Liver (tissue), 9 donors: ENCODE data around the gene ZNF626. TPM values are rescaled to one million over a fixed set of nuclear protein-coding genes. Genes with fewer than 3 reads are reported as not detected.

Experiments used
- DNase-seq: peaks from one replicate; pipeline ENCODE4 v3.0.0-alpha.2; 2017; ENCODE audit warnings: low spot score
- H3K27ac ChIP-seq, 2 donors: one replicate each; pipeline ENCODE4 v1.7.0; 2013; ENCODE audit warnings: inconsistent platforms in 2 of 2, low read length in 2 of 2, control low read depth in 1 of 2, low read depth in 1 of 2, mild to moderate bottlenecking in 1 of 2
- H3K27me3 ChIP-seq, 4 donors: one replicate each; pipeline versions ENCODE4 v1.6.1 to v1.7.0; 2013; ENCODE audit warnings: low read length in 3 of 4, inconsistent platforms in 1 of 4, mild to moderate bottlenecking in 1 of 4, moderate library complexity in 1 of 4; ENCODE audit not compliant: control insufficient read depth in 4 of 4, insufficient read depth in 4 of 4
- H3K36me3 ChIP-seq, 4 donors: one replicate each; pipeline versions ENCODE4 v1.6.1 to v1.7.0; 2013; ENCODE audit warnings: low read length in 3 of 4, mild to moderate bottlenecking in 3 of 4, low read depth in 1 of 4, moderate library complexity in 1 of 4; ENCODE audit not compliant: control insufficient read depth in 4 of 4, insufficient read depth in 3 of 4
- H3K4me1 ChIP-seq, 4 donors: one replicate each; pipeline versions ENCODE4 v1.6.1 to v1.7.0; 2013; ENCODE audit warnings: low read length in 3 of 4, mild to moderate bottlenecking in 3 of 4, moderate library complexity in 1 of 4; ENCODE audit not compliant: control insufficient read depth in 4 of 4, insufficient read depth in 4 of 4
- H3K4me3 ChIP-seq, 3 donors: one replicate each; pipeline versions ENCODE4 v1.6.1 to v1.7.0; 2013; ENCODE audit warnings: low read length in 3 of 3, control low read depth in 1 of 3, low read depth in 1 of 3, mild to moderate bottlenecking in 1 of 3
- H3K9ac ChIP-seq, 2 donors: one replicate each; pipeline ENCODE4 v1.7.0; 2013; ENCODE audit warnings: low read length in 2 of 2, mild to moderate bottlenecking in 2 of 2, moderate library complexity in 2 of 2, control low read depth in 1 of 2, low read depth in 1 of 2
- H3K9me3 ChIP-seq, 4 donors: one replicate each; pipeline versions ENCODE4 v1.6.1 to v1.7.0; 2013; ENCODE audit warnings: low read length in 3 of 4; ENCODE audit not compliant: control insufficient read depth in 4 of 4
- EGR1 ChIP-seq, 2 donors: IDR thresholded peaks; 2 replicates each; pipeline ENCODE4 v1.6.1; 2016 to 2018; ENCODE audit warnings: antibody characterized with exemption in 2 of 2, low read depth in 2 of 2
- FOXA1 ChIP-seq: IDR thresholded peaks from 2 replicates; pipeline ENCODE4 v1.6.1; 2016; ENCODE audit warnings: antibody characterized with exemption
- FOXA2 ChIP-seq: IDR thresholded peaks from 2 replicates; pipeline ENCODE4 v1.6.1; 2016; ENCODE audit warnings: antibody characterized with exemption
- GABPA ChIP-seq, 2 donors: IDR thresholded peaks in 1 of 2; conservative IDR thresholded peaks in 1 of 2; 2 replicates each; pipeline ENCODE4 v1.6.1; 2016; ENCODE audit warnings: antibody characterized with exemption in 2 of 2, mild to moderate bottlenecking in 1 of 2, moderate library complexity in 1 of 2
- HNF4A ChIP-seq, 2 donors: conservative IDR thresholded peaks; 2 replicates each; pipeline ENCODE4 v1.6.1; 2016; ENCODE audit warnings: antibody characterized with exemption in 2 of 2, mild to moderate bottlenecking in 2 of 2
- HNF4G ChIP-seq: IDR thresholded peaks from 2 replicates; pipeline ENCODE4 v1.6.1; 2016; ENCODE audit warnings: antibody characterized with exemption
- JUND ChIP-seq, 2 donors: IDR thresholded peaks; 2 replicates each; pipeline ENCODE4 v1.6.1; 2016; ENCODE audit warnings: antibody characterized with exemption in 2 of 2
- NR2F2 ChIP-seq: IDR thresholded peaks from 2 replicates; pipeline ENCODE4 v1.6.1; 2016; ENCODE audit warnings: antibody characterized with exemption
- RAD21 ChIP-seq, 2 donors: IDR thresholded peaks; 2 replicates each; pipeline ENCODE4 v1.6.1; 2016; ENCODE audit warnings: antibody characterized with exemption in 2 of 2, mild to moderate bottlenecking in 2 of 2
- RXRA ChIP-seq, 2 donors: IDR thresholded peaks; 2 replicates each; pipeline ENCODE4 v1.6.1; 2017 to 2018; ENCODE audit warnings: antibody characterized with exemption in 2 of 2, mild to moderate bottlenecking in 1 of 2
- SP1 ChIP-seq: IDR thresholded peaks from 2 replicates; pipeline ENCODE4 v1.6.1; 2018; ENCODE audit warnings: antibody characterized with exemption, mild to moderate bottlenecking
- TAF1 ChIP-seq: conservative IDR thresholded peaks from 2 replicates; pipeline ENCODE4 v1.6.1; 2016; ENCODE audit warnings: antibody characterized with exemption, mild to moderate bottlenecking
- YY1 ChIP-seq: IDR thresholded peaks from 2 replicates; pipeline ENCODE4 v1.6.1; 2016; ENCODE audit warnings: antibody characterized with exemption, mild to moderate bottlenecking
- WGBS: extraction: QIAGEN DNeasy Blood & Tissue Kit; methylation state at CpG from one replicate; pipeline ENCODE4 v1.1.7; 2013; 5-methylcytosine and 5-hydroxymethylcytosine counted together
- polyA plus RNA-seq, 2 donors: library from polyadenylated mRNA; stranded (reverse) in 1 of 2; unstranded in 1 of 2; fragments of 200-250 nt in 1 of 2; fragments of >200 nt in 1 of 2; fragmentation: Nextera tagmentation in 1 of 2; extraction: Ambion mirVana in 1 of 2; gene quantifications; one replicate each; pipeline versions ENCODE4 v1.2.1 to v1.2.3, GENCODE V29; 2013 to 2015
- total RNA-seq, 2 donors: library from RNA; depleted of rRNA; stranded (reverse); fragments of >200 nt; gene quantifications; one replicate each; pipeline ENCODE4 v1.2.3, GENCODE V29; 2014
- TF ChIP-seq, protein P1 (sequence below): IDR thresholded peaks from 2 replicates; pipeline ENCODE4 v1.6.1; 2016; ENCODE audit warnings: antibody characterized with exemption
- TF ChIP-seq, protein P2 (sequence below): IDR thresholded peaks from 2 replicates; pipeline ENCODE4 v1.6.1; 2016; ENCODE audit warnings: antibody characterized with exemption
- TF ChIP-seq, protein P3 (sequence below): IDR thresholded peaks from 2 replicates; pipeline ENCODE4 v1.6.1; 2016; ENCODE audit warnings: antibody characterized with exemption
- TF ChIP-seq, protein P4 (sequence below): IDR thresholded peaks from 2 replicates; pipeline ENCODE4 v1.6.1; 2016; ENCODE audit warnings: antibody characterized with exemption, mild to moderate bottlenecking
- donor health status: healthy.
- donor health status: healthy.
- donor health status: healthy.
- donor health status: healthy.
- donor health status: healthy.

Gene ZNF626
- total RNA-seq (1 to 10 TPM; 3.0 to 4.2 TPM), polyA plus RNA-seq (1 to 10 TPM; 1.6 to 2.8 TPM)

DNA sequence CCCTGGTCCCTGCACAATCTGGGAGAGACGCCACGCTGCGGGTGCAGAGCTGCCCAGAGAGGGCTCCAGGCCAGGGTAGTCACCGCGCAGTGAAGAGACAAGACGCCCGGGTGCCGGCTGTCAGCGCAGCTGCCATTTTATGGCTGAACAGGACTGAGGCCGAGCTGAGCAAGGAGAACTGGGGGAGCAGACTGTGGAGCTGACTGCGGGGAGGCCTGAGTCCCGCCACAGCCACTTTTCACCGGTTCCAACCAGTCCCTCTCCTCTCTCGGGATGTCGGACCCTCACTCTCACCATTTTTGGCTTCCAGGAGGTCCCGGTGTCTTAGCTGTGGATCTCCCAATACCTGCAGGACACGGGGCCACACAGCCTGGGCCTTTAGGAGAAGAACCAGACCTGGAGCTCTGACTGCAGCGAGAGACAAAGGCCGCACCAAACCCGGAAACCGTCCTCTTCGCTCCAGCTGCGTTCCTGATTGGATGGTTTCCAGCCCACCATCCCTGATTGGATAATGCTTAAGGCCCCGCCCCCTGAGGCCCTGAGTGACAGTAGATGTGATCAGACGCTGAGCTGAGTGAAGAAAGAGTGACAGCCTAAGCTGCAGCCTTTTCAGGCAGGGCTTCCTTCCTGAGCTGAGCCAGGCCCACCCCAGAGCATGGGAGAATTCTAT is at the start of gene ZNF626:
ZNF626 (minus strand) TSS at position 422 of the 670 bp plus-strand sequence; CDS start at position 297, 125 bp downstream.
- peaks cover 2 to 10% (median 4%) of the 10 kb centered on the region in 4 donors for H3K4me1 ChIP-seq
- peaks cover 1 to 16% (median 11%) of the 10 kb centered on the region in 4 donors for H3K36me3 ChIP-seq
- peak within 1 kb of the TSS; percentile 63 to 94 (median 89) for H3K4me3 ChIP-seq
- 4% methylated on average over 25 of the region's 25 CpGs for WGBS
- H3K9ac ChIP-seq, result peak within 1 kb of the TSS; percentile 69 to 76
- H3K27me3 ChIP-seq, result no peaks in the 10 kb centered on the region
- TF ChIP-seq YY1 (peak; percentile 79), GABPA (IDR thresholded peaks at IDR 0.05 in 1 of 2, conservative IDR thresholded peaks at IDR 0.05 in 1 of 2) (peak in 1 of 2 donors; percentile 84), FOXA2 (no peak), NR2F2 (no peak), TAF1 (peak; percentile 93), EGR1 (IDR thresholded peaks at IDR 0.05; ENCODE audit: low read depth in 2 of 2) (no peak), RAD21 (IDR thresholded peaks at IDR 0.05) (peak in 1 of 2 donors; percentile 20), SP1 (peak; percentile 91), HNF4G (no peak), JUND (IDR thresholded peaks at IDR 0.05) (no peak)
- TF ChIP-seq, protein P1, sequence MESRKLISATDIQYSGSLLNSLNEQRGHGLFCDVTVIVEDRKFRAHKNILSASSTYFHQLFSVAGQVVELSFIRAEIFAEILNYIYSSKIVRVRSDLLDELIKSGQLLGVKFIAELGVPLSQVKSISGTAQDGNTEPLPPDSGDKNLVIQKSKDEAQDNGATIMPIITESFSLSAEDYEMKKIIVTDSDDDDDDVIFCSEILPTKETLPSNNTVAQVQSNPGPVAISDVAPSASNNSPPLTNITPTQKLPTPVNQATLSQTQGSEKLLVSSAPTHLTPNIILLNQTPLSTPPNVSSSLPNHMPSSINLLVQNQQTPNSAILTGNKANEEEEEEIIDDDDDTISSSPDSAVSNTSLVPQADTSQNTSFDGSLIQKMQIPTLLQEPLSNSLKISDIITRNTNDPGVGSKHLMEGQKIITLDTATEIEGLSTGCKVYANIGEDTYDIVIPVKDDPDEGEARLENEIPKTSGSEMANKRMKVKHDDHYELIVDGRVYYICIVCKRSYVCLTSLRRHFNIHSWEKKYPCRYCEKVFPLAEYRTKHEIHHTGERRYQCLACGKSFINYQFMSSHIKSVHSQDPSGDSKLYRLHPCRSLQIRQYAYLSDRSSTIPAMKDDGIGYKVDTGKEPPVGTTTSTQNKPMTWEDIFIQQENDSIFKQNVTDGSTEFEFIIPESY, result no peak
- TF ChIP-seq, protein P2, sequence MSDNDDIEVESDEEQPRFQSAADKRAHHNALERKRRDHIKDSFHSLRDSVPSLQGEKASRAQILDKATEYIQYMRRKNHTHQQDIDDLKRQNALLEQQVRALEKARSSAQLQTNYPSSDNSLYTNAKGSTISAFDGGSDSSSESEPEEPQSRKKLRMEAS, result no peak
- TF ChIP-seq, protein P3, sequence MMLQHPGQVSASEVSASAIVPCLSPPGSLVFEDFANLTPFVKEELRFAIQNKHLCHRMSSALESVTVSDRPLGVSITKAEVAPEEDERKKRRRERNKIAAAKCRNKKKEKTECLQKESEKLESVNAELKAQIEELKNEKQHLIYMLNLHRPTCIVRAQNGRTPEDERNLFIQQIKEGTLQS, result no peak
- TF ChIP-seq, protein P4, sequence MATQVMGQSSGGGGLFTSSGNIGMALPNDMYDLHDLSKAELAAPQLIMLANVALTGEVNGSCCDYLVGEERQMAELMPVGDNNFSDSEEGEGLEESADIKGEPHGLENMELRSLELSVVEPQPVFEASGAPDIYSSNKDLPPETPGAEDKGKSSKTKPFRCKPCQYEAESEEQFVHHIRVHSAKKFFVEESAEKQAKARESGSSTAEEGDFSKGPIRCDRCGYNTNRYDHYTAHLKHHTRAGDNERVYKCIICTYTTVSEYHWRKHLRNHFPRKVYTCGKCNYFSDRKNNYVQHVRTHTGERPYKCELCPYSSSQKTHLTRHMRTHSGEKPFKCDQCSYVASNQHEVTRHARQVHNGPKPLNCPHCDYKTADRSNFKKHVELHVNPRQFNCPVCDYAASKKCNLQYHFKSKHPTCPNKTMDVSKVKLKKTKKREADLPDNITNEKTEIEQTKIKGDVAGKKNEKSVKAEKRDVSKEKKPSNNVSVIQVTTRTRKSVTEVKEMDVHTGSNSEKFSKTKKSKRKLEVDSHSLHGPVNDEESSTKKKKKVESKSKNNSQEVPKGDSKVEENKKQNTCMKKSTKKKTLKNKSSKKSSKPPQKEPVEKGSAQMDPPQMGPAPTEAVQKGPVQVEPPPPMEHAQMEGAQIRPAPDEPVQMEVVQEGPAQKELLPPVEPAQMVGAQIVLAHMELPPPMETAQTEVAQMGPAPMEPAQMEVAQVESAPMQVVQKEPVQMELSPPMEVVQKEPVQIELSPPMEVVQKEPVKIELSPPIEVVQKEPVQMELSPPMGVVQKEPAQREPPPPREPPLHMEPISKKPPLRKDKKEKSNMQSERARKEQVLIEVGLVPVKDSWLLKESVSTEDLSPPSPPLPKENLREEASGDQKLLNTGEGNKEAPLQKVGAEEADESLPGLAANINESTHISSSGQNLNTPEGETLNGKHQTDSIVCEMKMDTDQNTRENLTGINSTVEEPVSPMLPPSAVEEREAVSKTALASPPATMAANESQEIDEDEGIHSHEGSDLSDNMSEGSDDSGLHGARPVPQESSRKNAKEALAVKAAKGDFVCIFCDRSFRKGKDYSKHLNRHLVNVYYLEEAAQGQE, result peak; percentile 41
- peaks cover 3 to 6% (median 4%) of the 10 kb centered on the region in 4 donors for H3K9me3 ChIP-seq
- peak; percentile 91 for DNase-seq
- H3K27ac ChIP-seq, result peak within 1 kb of the TSS; percentile 82 to 86

DNA sequence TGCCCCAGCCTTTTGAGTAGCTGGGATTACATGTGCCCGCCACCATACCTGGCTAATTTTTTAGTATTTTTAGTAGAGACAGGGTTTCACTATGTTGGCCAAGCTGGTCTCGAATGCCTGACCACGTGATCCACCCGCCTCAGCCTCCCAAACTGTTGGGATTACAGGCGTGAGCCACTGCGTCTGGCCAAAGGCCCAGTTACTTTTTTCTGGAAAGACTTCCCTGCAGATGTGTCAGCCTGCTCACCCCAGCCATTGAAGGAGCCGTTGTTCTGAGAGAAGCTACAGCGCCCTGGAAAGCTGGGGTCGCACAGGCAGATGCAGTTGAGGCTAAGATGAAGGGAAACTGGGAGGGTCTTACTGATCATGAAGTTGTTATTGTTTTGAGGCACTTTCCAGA is 7.9 kb upstream of the ZNF626 start:
- H3K27ac ChIP-seq, result no peak overlapping the region
- 84% methylated on average over 9 of the region's 9 CpGs for WGBS
- H3K4me3 ChIP-seq, result no peak overlapping the region
- H3K9me3 ChIP-seq, result peaks cover 1 to 7% (median 4%) of the 10 kb centered on the region in 4 donors
- H3K36me3 ChIP-seq, result no peaks in the 10 kb centered on the region
- no peaks in the 10 kb centered on the region for H3K27me3 ChIP-seq
- DNase-seq, result no peak
- H3K9ac ChIP-seq, result no peak overlapping the region
- no peaks in the 10 kb centered on the region for H3K4me1 ChIP-seq
- TF ChIP-seq NR2F2, result no peak
- TF ChIP-seq, protein P2, result no peak
- TF ChIP-seq EGR1 (IDR thresholded peaks at IDR 0.05; ENCODE audit: low read depth in 2 of 2), result no peak
- TF ChIP-seq, protein P3, result no peak
- TF ChIP-seq RXRA (IDR thresholded peaks at IDR 0.05), result no peak
- no peak for TF ChIP-seq HNF4A (conservative IDR thresholded peaks at IDR 0.05)
- TF ChIP-seq SP1, result no peak
- TF ChIP-seq, protein P4, result no peak
- no peak for TF ChIP-seq RAD21 (IDR thresholded peaks at IDR 0.05)
- TF ChIP-seq TAF1, result no peak
- no peak for TF ChIP-seq JUND (IDR thresholded peaks at IDR 0.05)
- TF ChIP-seq, protein P1, result no peak
- no peak for TF ChIP-seq FOXA2
- TF ChIP-seq FOXA1, result no peak
- TF ChIP-seq HNF4G, result no peak
- no peak for TF ChIP-seq YY1
